IPS-18a (cell line): ENCODE measurements around the gene TOM1L2.
"Not testable (repeated sequence)": the region's sequence is repeated elsewhere in the genome, so short reads cannot be mapped to it uniquely, and the experiment has no call there.

Experiments used
- H3K27ac ChIP-seq: one replicate; pipeline ENCODE4 v1.5.1; 2013; ENCODE audit warnings: low read length
- H3K27me3 ChIP-seq: one replicate; pipeline ENCODE4 v1.6.1; 2013; ENCODE audit warnings: mild to moderate bottlenecking, low read length; ENCODE audit not compliant: control insufficient read depth, insufficient read depth
- H3K36me3 ChIP-seq: one replicate; pipeline ENCODE4 v1.6.1; 2013; ENCODE audit warnings: low read depth, low read length; ENCODE audit not compliant: control insufficient read depth
- H3K4me1 ChIP-seq: one replicate; pipeline ENCODE4 v1.6.1; 2013; ENCODE audit warnings: low read depth, low read length; ENCODE audit not compliant: control insufficient read depth
- H3K4me3 ChIP-seq: one replicate; pipeline ENCODE4 v1.5.1; 2013; ENCODE audit warnings: low read length
- H3K9ac ChIP-seq: one replicate; pipeline ENCODE4 v1.6.1; 2013; ENCODE audit warnings: mild to moderate bottlenecking, low read length, moderate library complexity
- H3K9me3 ChIP-seq: one replicate; pipeline ENCODE4 v1.6.1; 2013; ENCODE audit warnings: low read depth, low read length; ENCODE audit not compliant: control insufficient read depth

The TOM1L2 gene

DNA sequence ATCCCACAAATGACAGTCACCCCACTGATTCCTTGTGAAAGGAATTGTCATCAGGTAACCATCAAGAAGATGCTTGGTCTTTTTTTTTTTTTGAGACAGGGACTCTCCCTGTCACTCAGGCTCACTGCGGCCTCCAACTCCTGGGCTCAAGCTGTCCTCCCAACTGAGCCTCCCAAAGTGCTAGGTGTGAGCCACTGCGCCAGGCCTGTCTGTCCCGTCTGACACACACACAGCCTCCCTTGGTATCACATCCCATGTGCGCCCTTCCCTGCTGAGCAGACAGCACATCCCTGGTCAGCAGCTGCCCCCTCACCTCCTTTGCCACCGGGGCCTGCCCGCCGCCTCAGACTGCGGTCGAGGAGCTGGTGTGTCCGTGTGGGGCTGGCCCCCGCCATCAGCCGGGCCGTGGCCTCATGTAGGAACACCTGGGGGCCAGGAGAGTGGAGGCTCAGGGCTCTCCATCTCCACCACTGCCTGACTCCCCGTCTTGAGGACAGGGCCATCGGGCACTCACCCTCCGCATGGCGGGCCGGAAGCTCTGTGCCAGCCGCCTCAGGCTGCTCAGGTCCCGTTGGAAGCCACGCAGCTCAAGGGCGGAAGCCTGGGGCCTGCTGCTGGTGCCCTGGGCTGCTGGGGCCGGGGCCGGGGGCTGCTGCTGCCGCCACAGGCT, 159.0 kb downstream of the TOM1L2 start:
- Histone ChIP-seq H3K4me3 (no peak overlapping the region), H3K36me3 (peaks cover 38% of the 10 kb centered on the region), H3K4me1 (peaks cover 14% of the 10 kb centered on the region), H3K27ac (no peak overlapping the region), H3K9me3 (no peaks in the 10 kb centered on the region), H3K27me3 (peaks cover 19% of the 10 kb centered on the region), H3K9ac (no peak overlapping the region)

DNA sequence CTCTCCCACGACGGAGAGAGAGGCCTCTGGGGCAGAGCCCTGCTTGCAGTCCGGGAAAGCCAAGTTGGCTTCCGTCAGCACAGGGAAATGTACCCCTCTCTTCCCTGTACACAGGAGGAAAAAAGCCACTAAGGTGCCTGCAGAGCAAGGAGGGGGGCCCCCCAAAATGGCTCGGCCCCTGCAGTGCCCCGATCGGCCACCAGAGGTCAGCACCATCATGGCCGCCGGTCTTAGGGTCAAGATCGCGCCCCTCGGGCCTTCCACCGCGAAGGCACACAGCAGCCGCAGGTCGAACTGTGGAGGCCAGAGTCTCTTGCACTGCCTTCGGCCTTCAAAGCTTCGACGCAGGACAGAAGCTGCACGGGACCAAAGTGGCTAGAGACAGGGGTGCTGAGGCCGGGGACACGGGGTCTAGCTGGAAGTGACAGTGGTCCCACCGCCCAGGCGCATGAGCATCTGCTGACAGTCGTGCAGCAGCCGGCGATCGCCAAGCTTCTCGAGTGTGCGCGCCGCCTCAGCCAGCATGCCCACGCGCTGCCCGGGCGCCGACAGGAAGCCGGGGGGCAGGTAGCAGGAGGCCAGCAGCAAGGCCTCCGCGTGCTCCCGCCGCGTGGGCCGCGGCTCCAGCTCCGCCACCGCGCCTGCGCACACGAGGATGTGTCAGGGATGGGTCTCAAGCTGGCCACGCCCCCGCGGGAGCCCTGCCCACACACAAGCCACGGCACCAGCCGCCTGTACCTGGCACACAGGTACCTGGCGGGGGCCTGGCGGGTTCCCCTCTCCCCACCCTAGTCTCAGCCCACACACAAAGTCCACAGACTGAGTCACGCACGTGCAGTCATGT, 159.8 kb downstream of the TOM1L2 start:
- H3K4me1 ChIP-seq: peaks cover 11% of the 10 kb centered on the region
- H3K9ac ChIP-seq: no peak overlapping the region
- H3K9me3 ChIP-seq: no peaks in the 10 kb centered on the region
- peaks cover 34% of the 10 kb centered on the region for H3K36me3 ChIP-seq
- peaks cover 19% of the 10 kb centered on the region for H3K27me3 ChIP-seq
- no peak overlapping the region for H3K4me3 ChIP-seq
- no peak overlapping the region for H3K27ac ChIP-seq

DNA sequence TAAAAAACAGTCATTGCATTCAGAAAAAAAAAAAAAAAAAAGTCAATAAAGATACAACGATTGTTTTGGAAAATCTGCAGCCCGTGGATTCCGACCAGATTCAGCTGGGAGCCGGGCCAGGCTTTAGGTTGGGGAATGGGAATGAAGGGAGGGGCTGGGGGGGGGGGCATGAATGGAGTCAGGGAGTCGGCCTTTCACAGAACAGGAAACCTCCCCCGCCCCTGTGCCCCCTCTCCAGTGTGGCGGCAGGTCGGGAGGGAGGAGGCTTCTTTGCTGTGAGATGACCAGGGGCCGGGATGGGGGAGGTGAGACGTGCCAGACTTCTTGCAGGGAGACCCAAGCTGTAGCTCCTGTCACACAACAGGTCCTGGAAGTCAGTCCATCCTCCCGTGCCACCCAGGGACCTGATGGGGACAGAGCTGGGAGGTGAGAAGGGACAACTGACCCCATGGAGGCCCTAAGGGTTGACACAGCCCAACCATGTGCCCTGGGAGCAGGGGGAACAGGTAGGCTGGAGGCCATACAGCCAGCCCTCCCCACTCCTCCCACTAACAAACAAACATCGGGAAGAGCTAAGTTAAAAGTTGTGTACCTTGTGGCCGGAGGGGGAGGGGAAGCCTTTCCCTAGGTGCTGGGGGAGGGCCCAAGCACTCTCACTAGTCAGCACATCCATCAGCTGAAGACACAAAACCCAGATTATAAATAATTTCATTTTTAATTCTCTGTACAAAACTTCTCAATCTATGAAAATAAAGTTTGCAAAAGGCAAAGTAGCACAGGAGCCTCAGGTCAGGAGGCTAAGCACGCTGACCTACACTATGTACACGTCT, 160.6 kb downstream of the TOM1L2 start:
- no peaks in the 10 kb centered on the region for H3K9me3 ChIP-seq
- peaks cover 19% of the 10 kb centered on the region for H3K27me3 ChIP-seq
- H3K27ac ChIP-seq: no peak overlapping the region
- peaks cover 11% of the 10 kb centered on the region for H3K4me1 ChIP-seq
- H3K36me3 ChIP-seq: peaks cover 27% of the 10 kb centered on the region
- H3K4me3 ChIP-seq: no peak overlapping the region
- H3K9ac ChIP-seq: no peak overlapping the region

DNA sequence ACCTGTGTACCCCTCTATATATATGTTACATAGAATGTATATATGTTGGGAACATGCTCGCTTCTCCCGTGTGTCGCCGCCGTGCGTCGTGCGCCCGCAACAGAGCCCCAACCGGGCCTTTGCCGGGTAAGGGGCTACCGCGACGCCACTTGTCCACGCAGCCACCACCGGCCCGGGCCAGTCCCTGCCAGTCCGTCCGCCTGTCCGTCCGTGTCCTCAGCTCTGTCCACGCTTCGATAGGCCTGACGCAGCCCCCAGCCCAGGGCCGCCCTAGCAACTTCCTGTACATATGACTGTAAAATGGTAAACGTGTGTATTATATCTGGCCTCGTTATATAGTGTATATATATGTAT, 161.3 kb downstream of the TOM1L2 start:
- peaks cover 23% of the 10 kb centered on the region for H3K36me3 ChIP-seq
- no peak overlapping the region for H3K27ac ChIP-seq
- H3K4me1 ChIP-seq: peaks cover 11% of the 10 kb centered on the region
- H3K27me3 ChIP-seq: peaks cover 19% of the 10 kb centered on the region
- no peaks in the 10 kb centered on the region for H3K9me3 ChIP-seq
- H3K9ac ChIP-seq: no peak overlapping the region
- peak overlapping the region; percentile 57 for H3K4me3 ChIP-seq

DNA sequence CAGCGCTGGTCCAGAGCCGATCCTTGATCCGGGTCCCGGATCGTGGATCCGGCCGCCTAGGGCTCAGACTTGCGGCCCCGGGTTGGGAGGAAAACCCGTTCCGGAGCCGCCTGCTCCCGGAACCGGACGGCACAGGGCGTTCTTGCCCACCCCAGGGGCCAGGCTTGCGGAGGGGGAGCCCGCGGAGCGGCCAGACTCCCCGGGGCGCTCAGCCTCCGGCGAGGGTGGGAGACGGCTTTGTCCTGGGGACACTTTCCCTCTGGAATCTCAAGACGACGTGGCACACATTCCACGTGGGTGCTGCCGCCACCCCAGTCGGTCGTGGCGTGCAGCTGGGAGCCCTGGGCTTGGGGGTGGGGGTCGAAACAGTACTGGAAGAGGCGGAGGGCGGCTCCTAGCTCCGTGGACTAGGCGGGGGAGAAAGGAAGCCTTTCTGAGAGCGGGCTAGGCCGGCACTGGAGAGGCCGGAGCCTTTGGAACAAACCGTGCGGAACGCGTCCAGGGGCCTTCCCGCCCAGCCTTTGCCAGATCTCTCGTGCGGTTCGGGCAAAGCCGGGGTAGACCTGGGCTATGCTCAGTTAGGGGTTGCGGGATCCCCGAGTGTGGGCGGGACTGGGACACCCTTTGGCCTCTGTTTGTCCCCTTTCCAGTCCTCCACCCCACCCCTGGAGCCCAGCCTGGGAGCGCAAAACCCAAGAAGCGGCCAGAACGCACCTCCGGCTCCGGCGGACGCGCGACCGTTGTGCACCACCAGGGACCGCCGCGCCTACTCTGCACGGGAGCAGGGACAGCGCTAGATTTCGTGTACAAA, 161.9 kb downstream of the TOM1L2 start:
- peak overlapping the region; percentile 57 for H3K4me3 ChIP-seq

DNA sequence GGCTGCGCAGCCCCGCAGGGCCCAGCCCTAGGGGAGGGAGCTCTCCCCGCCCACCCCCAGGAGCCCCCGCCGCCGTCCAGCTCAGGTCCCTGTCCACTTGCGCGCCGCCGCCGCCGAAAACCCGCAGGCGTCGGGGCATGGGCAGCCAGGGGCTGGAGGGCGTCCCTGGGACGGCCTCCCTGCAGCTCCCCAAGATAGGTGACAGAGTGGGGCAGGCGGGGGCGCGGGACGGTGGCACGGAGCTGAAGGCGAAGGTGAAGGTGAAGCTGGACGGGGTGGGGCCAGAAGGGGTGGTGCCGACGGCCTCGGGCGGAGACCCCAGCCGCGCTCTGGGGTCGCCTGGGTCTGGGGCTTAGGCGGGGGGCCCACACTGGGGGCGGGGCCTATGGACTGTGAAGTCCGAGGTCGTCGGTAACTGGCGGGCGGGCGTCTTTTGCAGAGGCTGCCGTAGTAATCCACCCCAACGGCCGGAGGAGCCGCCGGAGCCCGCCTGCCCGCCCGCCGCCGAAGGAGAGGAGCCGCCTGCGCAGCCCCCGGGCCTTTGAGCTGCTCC, 162.6 kb downstream of the TOM1L2 start:
- no peaks in the 10 kb centered on the region for H3K9me3 ChIP-seq
- peaks cover 19% of the 10 kb centered on the region for H3K27me3 ChIP-seq
- peaks cover 11% of the 10 kb centered on the region for H3K36me3 ChIP-seq
- peak overlapping the region; percentile 57 for H3K4me3 ChIP-seq
- peak overlapping the region; percentile 54 for H3K9ac ChIP-seq
- H3K27ac ChIP-seq: no peak overlapping the region
- peaks cover 11% of the 10 kb centered on the region for H3K4me1 ChIP-seq

More for the DNA sequence above, 161.9 kb downstream of the TOM1L2 start:
- peaks cover 11% of the 10 kb centered on the region for H3K4me1 ChIP-seq
- peaks cover 17% of the 10 kb centered on the region for H3K36me3 ChIP-seq
- H3K27ac ChIP-seq: no peak overlapping the region
- H3K9me3 ChIP-seq: no peaks in the 10 kb centered on the region
- H3K27me3 ChIP-seq: peaks cover 19% of the 10 kb centered on the region
- H3K9ac ChIP-seq: peak overlapping the region; percentile 54

DNA sequence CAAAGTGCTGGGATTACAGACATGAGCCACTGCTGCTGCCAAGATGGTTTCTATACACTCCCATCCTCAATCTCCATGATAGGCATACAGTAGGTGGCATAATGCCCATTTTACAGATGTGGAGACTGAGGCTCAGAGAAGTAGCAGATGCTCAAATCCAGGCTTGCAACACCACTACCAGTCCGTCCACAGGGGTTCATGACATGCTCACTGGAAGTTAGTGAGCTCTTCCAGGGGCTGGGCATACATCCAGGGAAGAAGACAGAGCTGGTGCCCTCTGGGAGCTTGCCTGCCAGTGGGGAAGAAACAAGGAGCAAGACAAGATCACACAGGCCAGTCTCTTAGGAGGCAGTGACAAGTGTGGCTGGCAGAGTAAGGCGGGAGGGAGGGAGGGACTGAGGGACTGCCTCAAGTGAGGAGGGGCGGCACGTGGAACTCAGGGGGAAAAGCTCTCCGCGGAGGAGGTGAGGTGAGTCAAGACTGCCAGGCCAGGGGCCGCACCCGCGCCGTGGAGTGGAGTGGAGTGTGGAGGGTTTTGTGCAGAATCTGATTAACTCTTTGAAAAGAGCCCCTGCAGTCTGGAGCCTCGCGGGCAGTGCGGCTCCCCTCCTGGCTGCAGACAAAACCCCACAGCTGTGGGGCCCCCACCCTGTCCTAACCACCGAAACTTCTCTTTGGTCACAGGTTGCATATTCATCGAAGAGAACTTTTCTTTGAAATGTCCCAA, 163.3 kb downstream of the TOM1L2 start:
- H3K9me3 ChIP-seq: no peaks in the 10 kb centered on the region
- peaks cover 3% of the 10 kb centered on the region for H3K36me3 ChIP-seq
- H3K27me3 ChIP-seq: peaks cover 19% of the 10 kb centered on the region
- H3K9ac ChIP-seq: no peak overlapping the region
- no peak overlapping the region for H3K4me3 ChIP-seq
- H3K4me1 ChIP-seq: peaks cover 11% of the 10 kb centered on the region
- H3K27ac ChIP-seq: no peak overlapping the region

DNA sequence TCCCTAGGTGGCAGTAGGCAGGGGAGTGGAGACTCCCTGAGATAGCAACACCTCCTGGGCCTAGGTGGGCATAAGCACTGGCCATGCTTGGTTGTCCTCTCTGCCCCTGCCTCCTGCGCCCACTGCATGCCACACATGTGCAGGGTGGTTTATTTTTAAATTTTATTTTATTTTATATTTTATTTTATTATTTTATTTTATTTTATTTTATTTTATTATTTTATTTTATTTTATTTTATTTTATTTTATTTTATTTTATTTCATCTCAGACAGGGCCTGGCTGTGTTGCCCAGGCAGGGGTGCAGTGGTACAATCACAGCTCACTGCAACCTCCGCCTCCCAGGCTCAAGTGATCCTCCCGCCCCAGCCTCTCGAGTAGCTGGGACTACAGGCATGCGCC, 164.0 kb downstream of the TOM1L2 start:
- Histone ChIP-seq H3K4me1 (peaks cover 11% of the 10 kb centered on the region), H3K27me3 (peaks cover 19% of the 10 kb centered on the region)
- not testable (repeated sequence) for H3K4me3 ChIP-seq, H3K27ac ChIP-seq, H3K36me3 ChIP-seq, H3K9me3 ChIP-seq, H3K9ac ChIP-seq

DNA sequence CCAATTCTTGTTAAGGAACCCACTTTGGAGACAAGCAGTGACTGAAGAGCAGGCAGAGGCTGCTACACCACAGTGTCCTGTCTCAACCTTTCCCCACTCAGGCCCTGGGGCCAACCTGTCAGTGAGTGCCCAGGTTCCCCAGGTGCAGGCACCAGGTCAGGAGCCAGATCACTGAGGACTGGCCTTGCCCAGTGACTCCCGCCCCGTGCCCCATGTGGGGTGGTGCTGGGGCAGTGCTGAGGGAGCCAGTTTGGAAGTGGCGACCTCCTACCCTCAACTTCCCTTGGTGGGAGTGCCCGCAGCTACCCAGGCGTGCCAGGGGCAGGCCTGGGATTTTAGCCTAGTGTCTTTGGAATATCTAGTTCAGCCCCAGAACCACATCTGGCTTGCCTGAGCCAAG, 164.8 kb downstream of the TOM1L2 start:
- Histone ChIP-seq H3K36me3 (no peaks in the 10 kb centered on the region), H3K4me1 (peaks cover 11% of the 10 kb centered on the region), H3K27ac (no peak overlapping the region), H3K4me3 (no peak overlapping the region), H3K27me3 (peaks cover 19% of the 10 kb centered on the region), H3K9me3 (no peaks in the 10 kb centered on the region), H3K9ac (no peak overlapping the region)

DNA sequence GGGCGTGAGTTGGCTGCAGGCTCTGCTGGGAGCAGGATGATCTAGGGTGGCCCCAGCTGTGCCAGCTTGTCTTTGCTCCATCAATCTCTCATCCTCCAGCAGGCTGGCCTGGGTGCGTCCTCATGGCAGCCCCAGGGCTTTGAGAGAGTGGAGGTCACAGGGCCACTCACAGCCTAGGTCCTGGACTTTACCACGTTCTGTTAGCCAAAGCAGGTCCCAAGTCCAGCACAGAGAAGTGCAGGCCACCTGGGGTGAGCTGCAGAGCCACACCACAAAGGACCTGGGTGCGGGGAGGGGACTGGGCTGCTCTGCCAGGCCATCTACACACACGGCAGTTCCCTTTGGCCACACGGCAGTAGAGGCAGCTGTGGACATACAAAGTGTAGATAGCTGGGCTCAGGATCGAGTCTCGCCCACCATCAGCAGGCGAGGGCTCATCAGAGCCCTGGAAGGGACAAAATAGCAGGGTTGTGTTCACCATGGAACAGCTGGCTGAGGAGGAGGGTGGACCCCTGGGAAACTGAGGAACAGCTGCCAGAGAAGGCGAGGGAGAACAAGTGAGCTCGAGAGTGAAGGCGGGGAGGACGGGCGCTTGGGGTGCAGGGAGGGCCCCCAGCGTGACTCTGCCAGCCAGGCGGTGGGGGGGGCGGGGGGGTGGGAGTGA, 165.5 kb downstream of the TOM1L2 start:
- peaks cover 7% of the 10 kb centered on the region for H3K4me1 ChIP-seq
- H3K9me3 ChIP-seq: no peaks in the 10 kb centered on the region
- H3K36me3 ChIP-seq: no peaks in the 10 kb centered on the region
- H3K4me3 ChIP-seq: no peak overlapping the region
- H3K27ac ChIP-seq: no peak overlapping the region
- peaks cover 19% of the 10 kb centered on the region for H3K27me3 ChIP-seq
- H3K9ac ChIP-seq: no peak overlapping the region
